ENCODE measurements around the gene HAUS6.

- TF ChIP-seq EZH2 (IDR thresholded peaks at IDR 0.05; ENCODE audit: insufficient read depth, low read length) (no peak), CTCF (IDR thresholded peaks at IDR 0.05; ENCODE audit: insufficient read depth, low read depth, low read length) (no peak)
Measured at GRCh38 chr9:19127871-19128500, 25.3 kb upstream of the HAUS6 start.
